Activated CD4-positive, CD25-positive, alpha-beta regulatory T cell treated with anti-CD3 and anti-CD28 coated beads, Interleukin-2, amount 50 U/mL, for 72 hours (primary cell): ENCODE data around the gene TIAM2.
A peak's percentile ranks its signal among the peaks of the same experiment; 100 is the strongest.

Source experiments
- DNase-seq: peaks from one replicate; pipeline ENCODE4 v3.0.0; 2021

TIAM2 gene

DNA sequence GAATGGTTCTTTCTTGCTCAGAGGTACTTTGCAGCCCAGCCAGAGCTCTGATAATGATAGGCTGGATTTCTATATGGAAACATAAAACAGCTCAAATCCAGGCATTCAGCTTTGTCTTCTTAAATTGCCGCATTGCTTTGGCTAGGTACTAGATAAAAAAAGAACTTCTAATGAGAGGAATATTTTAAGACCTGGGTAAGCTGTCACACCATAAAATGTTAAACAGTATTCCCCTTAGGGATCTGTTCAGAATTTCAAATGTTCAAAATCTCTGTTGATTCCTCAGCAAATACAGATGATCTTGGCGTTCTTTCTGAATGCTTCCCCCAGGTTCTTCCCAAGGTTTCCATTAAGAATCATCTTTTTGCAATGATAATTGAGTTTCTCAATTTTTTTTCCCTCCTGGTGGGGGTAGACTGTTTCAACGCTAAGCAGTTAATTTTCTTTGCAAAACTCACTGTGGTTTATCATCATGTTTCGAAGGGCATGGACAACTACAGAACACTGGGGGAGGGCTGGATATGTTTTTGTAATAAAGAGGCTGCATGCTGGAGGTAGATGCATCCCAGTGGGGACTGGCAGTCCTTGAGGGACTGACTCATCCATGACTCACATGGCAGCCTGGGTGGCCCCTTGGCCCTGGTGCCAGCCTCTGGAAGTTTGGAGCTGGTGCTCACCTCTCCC, 31.0 kb downstream of the TIAM2 start:
- DNase-seq = no peak

DNA sequence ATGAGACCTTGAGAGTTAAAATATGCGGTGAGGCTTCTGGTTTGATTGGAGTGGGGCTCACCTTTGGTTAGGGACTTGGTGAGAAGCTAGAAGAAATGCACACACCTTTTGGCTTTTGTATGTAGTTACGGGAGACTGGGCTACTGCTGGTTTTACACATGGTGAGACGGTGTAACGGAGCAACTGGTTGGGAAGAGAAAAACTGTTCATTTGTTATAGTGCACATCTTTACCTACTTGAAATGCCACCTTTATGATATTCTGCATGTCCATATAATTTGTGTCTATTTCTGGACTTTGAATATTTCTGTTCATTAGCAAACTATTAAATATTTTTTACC, 31.6 kb downstream of the TIAM2 start:
- no peak for DNase-seq

DNA sequence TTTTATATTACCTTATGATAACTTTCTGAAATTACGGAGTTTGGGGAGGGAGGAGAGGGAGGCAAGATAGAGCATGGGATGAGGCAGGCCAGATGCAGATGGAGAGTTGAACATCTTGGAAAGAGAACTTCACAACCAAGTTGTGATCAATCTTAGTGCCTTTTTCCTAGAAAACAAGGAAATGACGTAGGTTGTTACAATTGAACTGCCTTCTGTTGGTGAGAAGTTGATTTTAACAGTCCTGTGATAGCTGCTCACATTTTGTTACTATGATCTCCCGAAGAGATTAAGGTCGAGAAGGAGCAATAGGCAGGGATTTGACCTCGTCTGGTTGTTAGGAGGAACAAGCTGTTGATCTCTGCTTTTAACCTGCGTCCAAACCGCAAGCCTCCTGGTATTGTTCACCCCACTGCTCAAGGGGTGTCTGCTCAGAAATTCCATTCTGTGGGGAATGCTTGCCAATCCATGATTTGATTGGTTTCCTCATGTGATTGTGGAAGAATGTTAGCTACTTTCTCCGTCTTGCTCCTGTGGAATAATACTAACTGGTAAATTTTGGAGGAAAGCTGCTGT, 35.1 kb downstream of the TIAM2 start:
- no peak for DNase-seq

DNA sequence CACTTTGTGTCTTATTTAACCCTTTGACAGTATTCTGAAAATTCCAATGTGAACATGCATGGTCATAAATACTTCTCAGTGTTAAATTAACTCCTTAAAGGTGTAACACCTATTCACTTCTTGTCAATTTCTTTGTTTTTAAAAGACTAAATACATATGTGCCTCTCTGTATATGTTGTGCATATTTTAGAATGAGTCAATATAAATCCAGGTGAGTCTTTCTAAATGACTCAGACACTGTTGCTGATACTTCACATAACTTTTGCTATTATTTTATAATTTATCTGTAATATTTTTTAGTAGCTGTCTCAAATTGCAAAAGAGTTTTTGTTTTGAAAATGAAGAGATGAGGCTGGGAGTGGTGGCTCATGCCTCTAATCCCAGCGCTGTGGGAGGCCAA, 36.0 kb downstream of the TIAM2 start:
- DNase-seq = no peak

DNA sequence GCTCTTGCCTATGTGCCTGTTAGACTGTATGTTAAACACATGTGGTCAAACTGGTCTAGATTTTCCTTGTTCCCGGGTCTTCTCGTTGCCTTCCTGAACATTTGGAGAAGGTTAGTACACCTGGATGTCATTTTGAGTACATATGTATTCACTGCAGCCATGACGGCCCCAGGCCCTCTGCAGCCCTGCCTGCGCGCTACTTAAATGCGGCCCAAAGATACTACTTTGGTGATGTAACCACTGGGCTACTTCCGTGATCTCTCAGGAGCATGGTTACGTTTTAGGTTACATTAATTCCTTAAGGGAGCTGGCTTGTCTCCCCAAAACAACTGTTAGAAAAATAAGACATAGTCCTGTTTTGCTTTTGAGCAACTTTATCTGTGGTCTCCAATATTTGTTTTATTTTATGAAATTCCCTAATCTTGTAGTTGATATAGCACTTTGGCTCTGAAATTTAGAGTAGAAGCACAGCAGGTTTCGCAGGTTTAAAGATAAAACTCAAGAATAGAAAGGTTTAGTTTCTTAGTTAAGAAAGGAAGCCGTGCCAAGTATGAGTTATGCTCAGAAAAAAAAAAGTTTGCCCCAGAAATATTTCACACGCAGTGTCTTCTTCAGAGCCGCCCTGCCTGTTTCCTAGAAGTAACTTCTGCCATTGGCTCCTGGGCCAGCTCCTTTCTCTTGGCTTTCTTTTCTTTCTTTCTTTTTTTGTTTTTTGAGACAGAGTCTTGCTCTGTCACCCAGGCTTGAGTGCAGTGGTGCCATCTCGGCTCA, 38.1 kb downstream of the TIAM2 start:
- DNase-seq = no peak

DNA sequence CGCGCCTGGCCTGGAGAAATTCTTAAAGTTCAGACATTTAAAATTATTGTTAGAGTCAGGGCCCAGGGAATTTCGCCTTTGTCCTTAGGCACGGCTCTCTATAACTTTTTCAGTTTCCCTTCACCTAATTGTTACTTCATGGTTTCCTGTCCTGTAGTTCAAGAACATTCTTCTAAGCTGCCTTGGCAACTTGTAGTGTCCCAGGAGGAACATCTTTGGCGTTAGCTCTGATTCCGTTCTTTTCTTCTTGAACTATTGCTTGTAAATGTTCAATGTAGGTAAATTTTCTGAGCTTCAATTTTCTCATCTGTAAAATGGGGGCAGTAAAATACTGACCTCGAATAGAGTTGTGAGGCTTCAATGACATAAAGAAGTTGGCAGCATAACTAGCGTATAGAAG, 41.8 kb downstream of the TIAM2 start:
- no peak for DNase-seq

DNA sequence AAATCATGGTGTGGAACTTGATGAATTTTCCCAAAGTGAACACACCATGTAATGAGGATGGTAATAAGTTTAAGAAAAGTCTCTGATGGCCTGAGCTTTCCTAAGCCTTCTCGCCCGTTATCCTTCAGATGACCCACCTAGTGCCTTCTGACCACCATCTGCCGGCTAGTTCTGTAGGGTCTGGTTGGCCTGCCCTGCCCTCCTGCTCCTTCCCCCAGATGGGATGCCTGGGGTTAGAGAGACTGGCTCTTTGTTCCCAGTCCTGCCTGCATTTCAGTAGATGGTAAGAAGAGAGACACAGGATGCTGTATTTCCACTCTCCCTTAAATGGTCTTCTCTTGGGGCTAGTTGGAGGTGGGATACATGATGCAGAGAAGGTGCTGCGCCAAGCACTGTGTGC, 43.0 kb downstream of the TIAM2 start:
- no peak for DNase-seq

DNA sequence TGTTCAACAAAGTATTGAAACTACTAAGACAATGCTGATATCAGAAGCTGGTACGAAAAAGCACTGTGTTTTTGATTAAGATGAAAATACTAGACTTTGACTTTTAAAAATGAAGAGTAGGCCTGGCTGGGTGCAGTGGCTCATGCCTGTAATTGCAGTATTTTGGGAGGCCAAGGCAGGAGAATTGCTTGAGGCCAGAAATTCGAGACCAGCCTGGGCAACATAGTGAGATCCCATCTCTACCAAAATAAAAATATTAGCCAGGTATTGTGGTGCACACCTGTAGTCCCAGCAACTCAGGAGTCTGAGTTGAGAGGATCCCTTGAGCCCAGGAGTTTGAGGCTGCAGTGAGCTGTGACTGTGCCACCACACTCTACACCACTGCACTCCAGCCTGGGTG, 43.4 kb downstream of the TIAM2 start:
- no peak for DNase-seq

DNA sequence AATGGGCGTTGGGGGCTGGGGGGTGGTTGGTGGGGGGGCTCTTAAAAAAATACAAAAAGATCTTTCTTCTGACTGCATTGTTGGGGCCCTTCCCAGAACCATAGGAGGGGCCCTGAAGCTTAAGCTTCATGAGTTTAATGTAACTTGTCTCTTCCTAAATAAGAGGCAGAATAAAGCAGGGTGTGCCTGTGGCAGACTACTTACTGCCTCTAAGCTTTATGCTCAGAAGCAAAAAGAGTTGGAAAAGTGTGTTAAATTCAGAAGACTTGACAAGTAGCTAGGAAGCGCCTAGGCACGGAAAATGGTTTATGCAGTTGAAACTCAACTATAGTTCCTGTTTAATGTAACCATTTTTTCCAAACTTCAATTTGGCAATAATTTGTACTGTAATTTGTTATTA, 44.5 kb downstream of the TIAM2 start:
- no peak for DNase-seq

DNA sequence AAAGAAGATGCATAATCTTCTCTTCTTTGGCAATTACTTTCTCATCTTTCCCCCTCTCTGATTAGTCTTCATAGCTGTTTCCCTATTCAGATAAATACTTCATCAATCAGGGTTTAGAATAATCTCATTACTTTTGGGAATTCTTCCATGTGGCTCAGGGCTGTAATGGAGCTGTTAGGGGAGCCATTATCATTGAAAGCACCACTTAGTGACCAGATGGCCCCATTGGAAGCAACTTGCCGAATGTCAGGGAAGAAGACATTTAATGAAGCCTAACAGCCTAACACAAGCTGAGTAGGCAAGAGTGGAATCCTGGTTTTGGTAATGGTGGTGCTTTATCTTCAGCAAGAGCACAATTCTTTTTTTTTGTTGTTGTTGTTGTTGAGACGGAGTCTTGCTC, 45.0 kb downstream of the TIAM2 start:
- DNase-seq = no peak

DNA sequence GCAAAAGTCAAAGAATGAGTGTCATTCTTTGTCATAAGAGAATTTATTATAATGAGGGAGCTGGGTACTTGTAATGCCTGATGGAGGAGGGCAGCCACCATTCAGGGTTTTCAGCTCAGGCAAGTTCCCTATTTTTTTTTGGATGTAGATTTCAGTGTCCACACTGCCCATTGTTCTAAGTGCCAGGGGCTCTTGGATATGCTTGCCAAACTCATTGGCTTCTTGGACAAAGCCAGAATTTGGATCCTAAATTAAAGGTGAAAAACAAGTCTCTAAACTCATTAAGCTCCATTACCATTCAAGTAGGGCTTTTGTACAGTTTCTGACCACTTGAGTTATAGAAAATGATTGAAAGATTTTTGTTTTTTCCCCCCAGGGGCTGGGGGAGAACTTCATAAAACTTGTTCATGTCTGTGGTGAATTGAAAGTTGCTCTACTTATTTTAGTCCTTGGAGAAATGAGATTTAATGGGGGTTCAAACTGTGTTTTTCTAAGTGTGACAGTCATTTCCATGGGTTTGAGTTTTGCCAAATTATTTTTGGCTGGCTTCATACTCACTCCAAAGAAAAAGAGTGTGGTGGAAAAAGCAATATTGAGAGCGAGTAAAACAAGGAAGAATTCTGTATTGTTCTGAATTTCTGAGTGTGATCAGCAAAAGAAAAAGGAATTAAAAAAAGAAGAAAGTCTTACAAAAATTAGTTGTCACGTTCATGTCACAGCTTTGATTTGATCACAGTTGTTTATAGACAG, 46.0 kb downstream of the TIAM2 start:
- no peak for DNase-seq

DNA sequence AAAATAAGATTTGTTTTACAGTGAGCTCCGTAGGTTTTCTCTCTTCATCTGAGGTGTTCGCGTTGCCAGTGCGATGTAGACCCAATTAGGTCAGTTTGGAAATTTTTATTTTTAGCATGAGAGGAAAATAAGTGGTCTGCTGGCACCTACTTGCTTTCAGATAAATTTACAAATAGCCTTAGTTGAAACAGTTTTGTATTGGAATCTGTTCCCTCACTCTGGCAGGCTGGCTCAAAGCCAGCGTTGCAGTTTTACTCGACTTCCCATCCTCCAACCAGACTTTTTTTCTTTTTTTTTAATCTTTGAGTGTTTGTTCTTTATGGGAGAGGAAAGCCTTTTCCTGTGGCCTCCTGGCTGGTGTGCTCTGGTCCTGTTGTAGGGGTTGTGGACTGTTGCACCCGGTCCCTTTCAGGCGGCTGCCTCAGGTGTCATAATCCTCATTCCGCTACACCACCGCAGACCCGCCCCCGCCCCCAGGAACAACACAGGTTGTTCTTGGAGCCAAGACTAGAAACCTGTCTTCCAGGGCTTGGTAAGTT, 46.7 kb downstream of the TIAM2 start:
- DNase-seq = no peak

DNA sequence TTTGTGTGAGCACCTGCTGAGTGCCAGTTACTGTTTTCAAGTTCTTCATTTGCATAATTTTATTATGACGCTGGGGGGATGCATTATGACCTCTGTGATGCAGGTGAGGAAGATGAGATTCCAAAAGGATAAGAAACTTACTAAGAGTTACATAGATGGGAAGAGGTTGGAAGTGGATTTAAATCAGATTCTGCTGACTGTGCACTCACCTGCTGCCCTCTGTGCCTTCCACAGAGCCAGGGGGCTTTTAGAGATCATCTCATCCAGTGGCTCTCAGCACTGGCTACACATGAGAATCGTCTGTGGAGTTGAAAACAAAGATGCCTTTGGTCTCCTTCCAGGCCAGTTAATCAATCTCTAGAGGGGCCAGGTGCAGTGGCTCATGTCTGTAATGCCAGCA, 47.9 kb downstream of the TIAM2 start:
- DNase-seq = no peak

DNA sequence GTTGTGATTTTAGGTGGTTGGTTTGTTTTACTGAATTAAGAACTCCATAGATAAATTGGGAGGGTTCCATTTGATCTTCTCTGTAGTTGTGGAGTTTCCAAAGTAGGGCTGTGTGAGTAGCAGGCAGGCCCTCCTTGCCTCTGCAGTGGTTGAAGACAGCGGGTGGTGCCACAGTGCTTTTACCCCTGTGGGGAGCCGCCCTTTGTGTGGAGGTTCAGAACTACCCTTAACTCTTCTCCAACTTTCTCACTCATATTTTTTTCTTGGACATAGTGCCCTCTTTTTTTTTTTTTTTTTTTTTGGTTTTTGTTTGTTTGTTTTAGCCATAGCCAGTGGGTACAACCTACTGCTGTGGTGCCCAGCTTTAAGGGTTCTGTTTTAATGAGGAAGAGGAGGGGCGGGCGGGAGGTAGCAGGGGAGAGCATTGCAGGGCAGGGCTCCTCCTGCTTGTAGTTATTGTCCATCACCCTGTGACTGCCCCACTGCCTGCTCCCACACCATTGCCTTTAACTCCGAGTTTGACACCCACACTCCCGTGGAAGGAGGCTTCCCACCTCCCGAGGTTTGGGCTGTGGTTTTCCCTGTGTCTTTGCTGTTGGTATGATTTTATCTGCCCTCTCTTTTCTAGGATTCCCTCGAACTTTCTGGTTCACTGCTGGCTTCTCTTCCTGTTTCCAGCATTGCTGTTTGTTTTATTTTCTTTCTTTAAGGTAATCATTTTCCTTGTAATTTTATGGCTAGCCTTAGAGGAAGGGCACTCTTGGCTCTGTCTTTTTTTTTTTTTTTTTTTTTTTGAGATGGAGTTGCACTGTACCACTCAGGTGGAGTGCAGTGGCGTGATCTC, 50.7 kb downstream of the TIAM2 start:
- DNase-seq = no peak

DNA sequence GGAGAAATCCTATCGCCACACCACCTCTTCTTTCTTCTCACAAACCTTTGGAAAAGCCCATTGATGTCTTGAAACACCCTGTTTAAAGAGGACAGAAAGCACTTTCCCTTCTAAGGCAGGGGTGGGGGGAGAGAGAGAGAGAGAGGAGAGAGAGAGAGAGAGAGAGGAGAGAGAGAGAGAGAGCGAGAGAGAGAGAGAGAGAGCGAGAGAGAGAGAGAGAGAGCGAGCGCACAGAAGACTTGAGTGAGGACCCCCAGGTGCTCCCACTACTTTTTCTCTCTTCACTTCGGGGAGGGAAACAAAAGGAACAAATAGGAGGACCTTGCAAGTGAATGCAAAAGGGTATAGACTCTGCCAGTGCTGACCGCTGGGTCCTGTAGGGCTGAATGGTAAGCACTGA, 52.4 kb downstream of the TIAM2 start:
- no peak for DNase-seq

DNA sequence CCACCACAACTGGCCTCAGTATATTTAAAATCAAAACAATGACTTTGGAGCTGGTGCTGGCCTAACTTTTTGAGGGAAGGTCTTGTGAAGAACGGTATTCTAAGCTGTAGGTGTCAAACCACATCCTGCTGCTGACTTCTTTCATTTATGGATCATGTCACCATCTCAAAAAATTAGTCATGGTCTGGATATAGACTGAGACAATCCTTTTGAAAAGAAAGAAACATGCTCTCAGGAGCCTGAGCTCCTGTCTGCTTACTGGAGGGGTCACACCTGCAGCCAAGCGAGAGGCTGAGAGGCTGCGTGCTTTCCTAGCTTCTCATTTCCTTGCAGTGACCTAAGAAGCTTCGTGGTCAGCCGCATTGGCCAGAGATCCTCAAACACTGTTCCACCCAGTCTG, 55.2 kb downstream of the TIAM2 start:
- peak; percentile 35 for DNase-seq

DNA sequence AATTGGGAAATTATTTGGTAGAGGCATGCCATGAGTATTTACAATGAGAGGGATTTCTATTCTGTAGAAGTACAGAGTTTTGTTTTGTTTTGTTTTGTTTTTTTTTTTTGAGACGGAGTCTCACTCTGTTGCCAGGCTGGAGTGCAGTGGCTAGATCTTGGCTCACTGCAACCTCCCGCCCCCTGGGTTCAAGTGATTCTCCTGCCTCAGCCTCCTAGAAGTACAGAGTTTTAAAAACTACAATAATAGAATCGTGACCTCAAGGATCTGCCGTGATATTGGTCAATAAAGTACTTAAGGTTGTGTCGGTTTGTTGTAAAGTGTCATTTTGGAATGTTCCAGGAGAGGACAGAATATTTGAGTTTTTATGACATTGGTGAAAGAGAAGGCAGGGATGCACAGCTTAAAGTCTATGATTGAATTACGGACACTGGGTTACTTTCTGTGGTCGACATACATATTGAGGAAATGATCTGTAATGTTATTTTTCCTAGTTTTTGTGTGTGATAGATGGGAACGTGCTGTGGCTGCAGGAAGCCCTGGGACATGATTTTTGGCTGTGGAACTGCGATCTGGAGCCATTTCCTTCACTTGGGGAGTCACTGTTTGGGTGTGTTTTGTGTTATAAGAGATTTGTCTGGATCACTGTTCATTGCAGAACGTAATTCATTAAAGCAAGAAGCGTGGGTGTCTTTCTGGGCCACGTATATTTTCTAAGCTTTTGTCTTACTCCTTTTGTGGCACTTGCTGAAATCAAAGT, 59.6 kb downstream of the TIAM2 start:
- no peak for DNase-seq

DNA sequence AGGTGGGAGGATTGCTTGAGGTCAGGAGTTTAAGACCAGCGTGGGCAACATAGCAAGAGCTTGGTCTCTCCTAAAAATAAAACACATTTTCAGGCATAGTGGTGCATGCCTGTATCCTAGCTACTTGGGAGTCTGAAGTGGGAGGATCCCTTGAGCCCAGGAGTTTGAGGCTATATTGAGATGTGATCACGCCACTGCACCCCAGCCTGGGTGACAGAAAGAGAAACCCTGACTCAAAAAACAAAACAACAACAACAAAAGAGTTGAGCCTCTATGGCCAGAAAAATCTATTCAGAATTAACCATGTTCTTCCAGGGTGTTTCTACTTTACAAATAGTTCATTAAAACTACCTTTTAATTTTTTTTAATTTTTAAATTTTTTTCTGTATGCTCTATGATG, 60.6 kb downstream of the TIAM2 start:
- DNase-seq = no peak

DNA sequence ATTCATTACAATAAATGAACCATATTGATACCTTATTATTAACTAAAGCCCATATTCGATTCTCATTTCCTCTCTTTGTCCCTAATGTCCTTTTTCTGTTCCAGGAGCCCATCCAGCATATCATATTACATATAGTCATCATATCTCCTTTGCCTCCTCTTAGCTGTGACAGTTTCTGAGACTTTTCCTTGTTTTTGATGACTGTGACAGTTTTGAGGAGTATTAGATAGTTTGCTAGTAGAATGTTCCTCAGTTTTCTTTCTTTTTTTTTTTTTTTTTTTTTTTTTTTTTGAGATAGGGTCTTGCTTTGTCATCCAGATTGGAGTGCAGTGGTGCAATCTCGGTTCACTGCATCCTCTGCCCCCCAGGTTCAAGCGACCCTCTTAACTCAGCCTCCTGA, 61.6 kb downstream of the TIAM2 start:
- no peak for DNase-seq

DNA sequence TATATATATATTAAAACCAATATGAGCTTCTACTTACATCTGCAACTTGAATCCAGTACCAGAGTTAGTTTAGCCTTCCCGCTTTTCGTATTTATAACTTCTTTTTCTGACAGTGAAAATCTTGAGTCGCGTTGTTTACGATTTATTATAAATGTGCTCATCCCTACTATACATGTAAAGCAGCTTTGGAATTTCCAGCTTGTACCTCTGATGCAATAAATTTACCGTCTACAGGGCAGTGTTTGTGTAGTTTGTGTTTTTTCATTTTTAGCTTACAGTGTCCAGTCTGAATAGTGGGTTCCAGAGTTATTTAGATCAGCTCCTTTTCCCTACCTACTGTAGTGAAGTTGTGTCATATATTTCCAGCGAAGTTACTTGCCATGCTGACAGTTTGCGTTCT, 66.3 kb downstream of the TIAM2 start:
- no peak for DNase-seq

DNA sequence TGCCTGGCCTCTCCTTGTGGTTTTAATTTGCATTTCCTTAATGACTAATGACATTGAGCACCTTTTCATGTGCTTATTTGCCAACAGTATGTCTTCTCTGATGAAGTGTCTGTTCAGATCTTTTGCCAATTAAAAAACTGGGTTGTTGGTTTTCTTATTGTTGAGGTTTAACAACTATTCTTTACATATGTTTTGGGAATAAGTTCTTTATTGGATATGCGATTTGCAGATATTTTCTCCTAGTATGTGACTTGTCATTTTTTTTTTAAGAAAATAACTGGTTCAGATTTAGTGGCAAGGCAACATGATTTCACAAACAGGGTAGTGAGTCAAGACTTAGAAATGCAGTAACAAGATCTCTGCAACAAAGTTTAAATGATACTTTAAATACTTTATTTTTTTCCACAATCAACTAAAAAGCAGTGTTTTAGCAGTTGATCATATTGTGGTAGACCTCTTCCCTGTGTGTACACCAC, 67.8 kb downstream of the TIAM2 start:
- DNase-seq = no peak

DNA sequence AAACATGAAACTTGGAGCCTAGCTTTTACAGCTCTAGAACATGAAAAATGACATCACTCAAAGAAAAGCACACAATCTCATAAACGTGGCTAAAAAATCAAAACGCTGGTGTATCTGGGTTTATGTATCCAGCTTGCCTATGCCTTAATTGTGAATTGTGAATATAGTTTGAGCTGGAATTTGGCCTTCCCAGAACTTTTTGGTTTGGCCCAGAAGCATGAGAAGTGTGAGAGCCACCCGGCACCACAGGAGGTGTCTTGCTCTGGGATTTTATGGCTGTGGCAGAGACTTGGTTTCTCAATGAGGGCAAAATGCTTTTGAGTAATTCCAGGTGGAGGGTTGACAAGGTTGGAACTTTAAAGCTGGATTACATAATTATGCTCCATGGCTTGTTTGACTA, 69.2 kb downstream of the TIAM2 start:
- no peak for DNase-seq
